GM12865 (cell line): Measurements from ENCODE around the gene TPK1.

Source experiments
- DNase-seq: peaks from one replicate; pipeline ENCODE4 v3.0.0; 2010; ENCODE audit warnings: low read depth
- H3K4me3 ChIP-seq: 2 replicates; pipeline ENCODE4 v1.5.1; 2011; ENCODE audit warnings: mild to moderate bottlenecking, low read depth, low read length, control low read depth
- CTCF ChIP-seq: IDR thresholded peaks from 2 replicates; pipeline ENCODE4 v1.5.1; 2011; ENCODE audit warnings: low read length, control low read depth, low read depth, inconsistent platforms; ENCODE audit not compliant: insufficient read depth; ENCODE audit errors: missing control alignments

TPK1 gene

GRCh38 chr7:144665689-144666381, 170.0 kb downstream of the TPK1 start:
- DNase-seq = no peak
- TF ChIP-seq CTCF = no peak

GRCh38 chr7:144659211-144659610, 176.6 kb downstream of the TPK1 start:
- DNase-seq = no peak
- no peak overlapping the region for H3K4me3 ChIP-seq
- TF ChIP-seq CTCF = no peak

More at GRCh38 chr7:144665689-144666381, 170.0 kb downstream of the TPK1 start:
- H3K4me3 ChIP-seq = no peak overlapping the region

GRCh38 chr7:144656965-144657517, 178.8 kb downstream of the TPK1 start:
- H3K4me3 ChIP-seq = no peak overlapping the region
- no peak for TF ChIP-seq CTCF
- DNase-seq = peak; percentile 24

- no peak overlapping the region for H3K4me3 ChIP-seq
- DNase-seq = peak; percentile 17
- TF ChIP-seq CTCF = no peak
These were observed 182.4 kb downstream of the TPK1 start for GRCh38 chr7:144653449-144653848.

- H3K4me3 ChIP-seq = no peak overlapping the region
- DNase-seq = no peak
- TF ChIP-seq CTCF = no peak
These were observed 185.4 kb downstream of the TPK1 start for GRCh38 chr7:144650439-144650838.

GRCh38 chr7:144649120-144649519, 186.7 kb downstream of the TPK1 start:
- no peak for TF ChIP-seq CTCF
- no peak overlapping the region for H3K4me3 ChIP-seq
- DNase-seq = no peak
